HCT116 (cell line): ENCODE measurements around the gene EZH2. TPM values are rescaled to one million over a fixed set of nuclear protein-coding genes. Genes with fewer than 3 reads are reported as not detected.

Source experiments
- ATAC-seq: fragments of 200-7000 bp; cut with Tn5 transposase; 2 replicates; pipeline ENCODE4 v1.9.1; 2020; ENCODE audit warnings: mild to moderate bottlenecking, moderate library complexity
- BruUV-seq: library from RNA; stranded (reverse); fragments of 400-500 nt; replicated peaks from 2 replicates; lab custom pipeline; 2021; lab: Mats Ljungman, UMichigan
- CTCF ChIA-PET: fragments of 300-600 bp; sonication (Branson Sonifier 250); formaldehyde crosslinking; loops from one replicate; lab custom pipeline; 2021; ENCODE audit warnings: antibody characterized with exemption; lab: Charles Lee
- POLR2A ChIA-PET: fragments of 300-600, 350-600 bp; sonication (Branson Sonifier 250); formaldehyde crosslinking; loops from one replicate; lab custom pipeline; 2021; ENCODE audit warnings: antibody characterized with exemption; lab: Charles Lee
- RAD21 ChIA-PET, 2 experiments: fragments of 300-600 bp; sonication (Branson Sonifier 250); formaldehyde crosslinking; loops; one replicate each; lab custom pipeline; 2023; ENCODE audit warnings: low total read pairs in 2 of 2; ENCODE audit not compliant: uncharacterized antibody in 2 of 2, unreplicated experiment in 2 of 2, low non-redundant PET in 1 of 2; lab: Charles Lee
- DNase-seq: peaks from one replicate; pipeline ENCODE4 v3.0.0-alpha.2; 2010; ENCODE audit warnings: low read depth, low spot score
- H2AFZ ChIP-seq: fragments of 200-600 bp; shearing (Covaris generic), sonication (generic); 2 replicates; pipeline ENCODE4 v1.6.1; 2017; ENCODE audit warnings: low read depth, mixed run types, mixed read lengths, antibody characterized with exemption, low read length; ENCODE audit not compliant: poor library complexity, severe bottlenecking
- H3K27ac ChIP-seq: 2 replicates; pipeline ENCODE4 v1.5.1; 2012; ENCODE audit warnings: low read depth, low read length
- H3K27me3 ChIP-seq: fragments of 200-600 bp; sonication (generic); 2 replicates; pipeline ENCODE4 v1.6.1; 2016; ENCODE audit warnings: mixed run types, low read length, mixed read lengths; ENCODE audit not compliant: insufficient read depth
- H3K36me3 ChIP-seq, 2 experiments: fragments of 200-500 bp in 1 of 2; fragments of 200-600 bp in 1 of 2; sonication (Bioruptor generic) in 1 of 2; sonication (generic) in 1 of 2; 2 replicates each; pipeline versions ENCODE4 v1.5.1 to v1.6.1; 2014 to 2016; ENCODE audit warnings: low read length in 2 of 2, inconsistent platforms in 1 of 2, mixed read lengths in 1 of 2, mixed run types in 1 of 2; ENCODE audit not compliant: insufficient read depth in 2 of 2, control insufficient read depth in 1 of 2
- H3K4me1 ChIP-seq, 2 experiments: fragments of 200-600 bp in 1 of 2; sonication (generic) in 1 of 2; 2 replicates each; pipeline versions ENCODE4 v1.5.1 to v1.6.1; 2012 to 2017; ENCODE audit warnings: low read length in 2 of 2, inconsistent platforms in 1 of 2, mild to moderate bottlenecking in 1 of 2, mixed read lengths in 1 of 2, mixed run types in 1 of 2, moderate library complexity in 1 of 2; ENCODE audit not compliant: insufficient read depth in 2 of 2, control insufficient read depth in 1 of 2
- H3K4me2 ChIP-seq: fragments of 200-600 bp; sonication (generic); 2 replicates; pipeline ENCODE4 v1.6.1; 2017; ENCODE audit warnings: mixed run types, low read length, mixed read lengths
- H3K4me3 ChIP-seq, 2 experiments: fragments of 200-600 bp in 1 of 2; sonication (generic) in 1 of 2; replicated peaks in 1 of 2; 2 replicates each; pipeline ENCODE4 v1.5.1; 2011 to 2016; ENCODE audit warnings: low read length in 2 of 2, control low read depth in 1 of 2, low read depth in 1 of 2, mild to moderate bottlenecking in 1 of 2, mixed read lengths in 1 of 2, mixed run types in 1 of 2
- H3K79me2 ChIP-seq: fragments of 200-600 bp; sonication (generic); 2 replicates; pipeline ENCODE4 v1.6.1; 2017; ENCODE audit warnings: mild to moderate bottlenecking, mixed run types, low read length, moderate library complexity, mixed read lengths; ENCODE audit not compliant: insufficient read depth
- H3K9ac ChIP-seq: fragments of 200-600 bp; sonication (generic); 2 replicates; pipeline ENCODE4 v1.6.1; 2016; ENCODE audit warnings: low read length, mixed read lengths
- H3K9me2 ChIP-seq: fragments of 200-600 bp; sonication (generic), shearing (Covaris generic); 2 replicates; pipeline ENCODE4 v1.6.1; 2017; ENCODE audit warnings: mixed run types, mild to moderate bottlenecking, moderate library complexity; ENCODE audit not compliant: insufficient read depth
- H3K9me3 ChIP-seq, 2 experiments: fragments of 200-500 bp in 1 of 2; fragments of 200-600 bp in 1 of 2; sonication (Bioruptor generic) in 1 of 2; sonication (generic) in 1 of 2; 2 replicates each; pipeline ENCODE4 v1.6.1; 2014 to 2017; ENCODE audit warnings: low read length in 2 of 2, mixed read lengths in 2 of 2, inconsistent platforms in 1 of 2, low read depth in 1 of 2, mild to moderate bottlenecking in 1 of 2, mixed run types in 1 of 2, moderate library complexity in 1 of 2; ENCODE audit not compliant: control insufficient read depth in 1 of 2, insufficient read depth in 1 of 2
- H4K20me1 ChIP-seq: fragments of 200-600 bp; sonication (generic), shearing (Covaris generic); 2 replicates; pipeline ENCODE4 v1.6.1; 2017; ENCODE audit warnings: mixed run types, mild to moderate bottlenecking, moderate library complexity; ENCODE audit not compliant: insufficient read depth
- CEBPB ChIP-seq: IDR thresholded peaks from 2 replicates; pipeline ENCODE4 v1.6.1; 2012; ENCODE audit warnings: low read depth
- ELF1 ChIP-seq: IDR thresholded peaks from 2 replicates; pipeline ENCODE4 v1.6.1; 2012; ENCODE audit warnings: low read depth, borderline replicate concordance
- EZH2 ChIP-seq: fragments of 200-600 bp; sonication (generic); IDR thresholded peaks from 2 replicates; pipeline ENCODE4 v1.6.1; 2017; ENCODE audit warnings: antibody characterized with exemption, mixed run types
- FOSL1 ChIP-seq: IDR thresholded peaks from 2 replicates; pipeline ENCODE4 v1.6.1; 2012; ENCODE audit warnings: low read depth
- POLR2AphosphoS5 ChIP-seq: IDR thresholded peaks from 2 replicates; pipeline ENCODE4 v1.6.1; 2011; ENCODE audit warnings: mild to moderate bottlenecking, low read depth, low read length, moderate library complexity
- RAD21 ChIP-seq: IDR thresholded peaks from 2 replicates; pipeline ENCODE4 v1.6.1; 2012; ENCODE audit warnings: low read depth, mild to moderate bottlenecking
- TCF7L2 ChIP-seq: IDR thresholded peaks from 2 replicates; pipeline ENCODE4 v1.7.0; 2011; ENCODE audit warnings: borderline replicate concordance, inconsistent platforms; ENCODE audit not compliant: insufficient read depth, insufficient read length; ENCODE audit errors: extremely low read depth
- YY1 ChIP-seq: IDR thresholded peaks from 2 replicates; pipeline ENCODE4 v1.6.1; 2011; ENCODE audit warnings: low read length, low read depth, moderate library complexity, mild to moderate bottlenecking; ENCODE audit not compliant: insufficient replicate concordance; ENCODE audit errors: extremely low read depth
- ZFX ChIP-seq: fragments of 450-650 bp; IDR thresholded peaks from 2 replicates; pipeline ENCODE4 v1.6.1; 2017
- ZNF274 ChIP-seq: fragments of 200-500 bp; sonication (Bioruptor generic); IDR thresholded peaks from 2 replicates; pipeline ENCODE4 v1.6.1; 2014; ENCODE audit warnings: mild to moderate bottlenecking, low read depth, low read length, inconsistent platforms
- intact Hi-C: fragments of 100-400 bp; cut with micrococcal nuclease; formaldehyde crosslinking; loops from 2 replicates; pipeline ENCODE4 v1.10.0; 2022
- total RNA-seq: library from RNA; stranded (reverse); gene quantifications from one replicate; pipeline ENCODE4 v1.2.1, GENCODE V29; 2021; ENCODE audit not compliant: unreplicated experiment
- TF ChIP-seq, protein P1 (sequence below): IDR thresholded peaks from 2 replicates; pipeline ENCODE4 v1.6.1; 2012; ENCODE audit warnings: low read depth
- TF ChIP-seq, protein P2 (sequence below): IDR thresholded peaks from 2 replicates; pipeline ENCODE4 v1.6.1; 2012
- TF ChIP-seq, protein P3 (sequence below): IDR thresholded peaks from 2 replicates; pipeline ENCODE4 v1.6.1; 2011; ENCODE audit warnings: mild to moderate bottlenecking, low read length, moderate library complexity; ENCODE audit not compliant: insufficient replicate concordance; ENCODE audit errors: extremely low read depth

Gene EZH2
- total RNA-seq, 1 experiment from 2014 or later: 55.2 TPM

DNA sequence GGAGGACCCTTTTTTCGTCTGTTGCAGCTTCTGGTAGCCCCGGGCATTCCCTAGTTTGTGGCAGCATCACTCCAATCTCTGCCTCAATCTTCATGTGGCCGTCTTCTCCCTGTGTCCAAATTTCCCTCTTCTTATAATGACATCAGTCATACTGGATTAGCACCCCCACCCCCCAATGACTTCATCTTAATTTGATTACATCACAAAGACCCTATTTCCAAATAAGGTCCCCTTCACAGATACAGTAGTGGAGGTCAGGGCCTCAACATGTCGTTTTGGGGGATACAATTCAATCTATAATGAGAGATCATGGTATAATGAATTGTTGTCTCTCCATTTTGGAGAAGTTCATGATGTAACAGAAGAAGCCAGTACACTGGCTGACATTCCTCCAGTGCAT is 28.1 kb upstream of the EZH2 start:
- no peak for DNase-seq
- TF ChIP-seq ZNF274 (no peak), RAD21 (no peak), CEBPB (no peak), YY1 (no peak), ZFX (no peak), ELF1 (no peak), EZH2 (no peak), TCF7L2 (no peak), FOSL1 (no peak), POLR2AphosphoS5 (no peak)
- TF ChIP-seq, protein P1, sequence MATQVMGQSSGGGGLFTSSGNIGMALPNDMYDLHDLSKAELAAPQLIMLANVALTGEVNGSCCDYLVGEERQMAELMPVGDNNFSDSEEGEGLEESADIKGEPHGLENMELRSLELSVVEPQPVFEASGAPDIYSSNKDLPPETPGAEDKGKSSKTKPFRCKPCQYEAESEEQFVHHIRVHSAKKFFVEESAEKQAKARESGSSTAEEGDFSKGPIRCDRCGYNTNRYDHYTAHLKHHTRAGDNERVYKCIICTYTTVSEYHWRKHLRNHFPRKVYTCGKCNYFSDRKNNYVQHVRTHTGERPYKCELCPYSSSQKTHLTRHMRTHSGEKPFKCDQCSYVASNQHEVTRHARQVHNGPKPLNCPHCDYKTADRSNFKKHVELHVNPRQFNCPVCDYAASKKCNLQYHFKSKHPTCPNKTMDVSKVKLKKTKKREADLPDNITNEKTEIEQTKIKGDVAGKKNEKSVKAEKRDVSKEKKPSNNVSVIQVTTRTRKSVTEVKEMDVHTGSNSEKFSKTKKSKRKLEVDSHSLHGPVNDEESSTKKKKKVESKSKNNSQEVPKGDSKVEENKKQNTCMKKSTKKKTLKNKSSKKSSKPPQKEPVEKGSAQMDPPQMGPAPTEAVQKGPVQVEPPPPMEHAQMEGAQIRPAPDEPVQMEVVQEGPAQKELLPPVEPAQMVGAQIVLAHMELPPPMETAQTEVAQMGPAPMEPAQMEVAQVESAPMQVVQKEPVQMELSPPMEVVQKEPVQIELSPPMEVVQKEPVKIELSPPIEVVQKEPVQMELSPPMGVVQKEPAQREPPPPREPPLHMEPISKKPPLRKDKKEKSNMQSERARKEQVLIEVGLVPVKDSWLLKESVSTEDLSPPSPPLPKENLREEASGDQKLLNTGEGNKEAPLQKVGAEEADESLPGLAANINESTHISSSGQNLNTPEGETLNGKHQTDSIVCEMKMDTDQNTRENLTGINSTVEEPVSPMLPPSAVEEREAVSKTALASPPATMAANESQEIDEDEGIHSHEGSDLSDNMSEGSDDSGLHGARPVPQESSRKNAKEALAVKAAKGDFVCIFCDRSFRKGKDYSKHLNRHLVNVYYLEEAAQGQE: no peak
- TF ChIP-seq, protein P2, sequence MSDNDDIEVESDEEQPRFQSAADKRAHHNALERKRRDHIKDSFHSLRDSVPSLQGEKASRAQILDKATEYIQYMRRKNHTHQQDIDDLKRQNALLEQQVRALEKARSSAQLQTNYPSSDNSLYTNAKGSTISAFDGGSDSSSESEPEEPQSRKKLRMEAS: no peak
- TF ChIP-seq, protein P3, sequence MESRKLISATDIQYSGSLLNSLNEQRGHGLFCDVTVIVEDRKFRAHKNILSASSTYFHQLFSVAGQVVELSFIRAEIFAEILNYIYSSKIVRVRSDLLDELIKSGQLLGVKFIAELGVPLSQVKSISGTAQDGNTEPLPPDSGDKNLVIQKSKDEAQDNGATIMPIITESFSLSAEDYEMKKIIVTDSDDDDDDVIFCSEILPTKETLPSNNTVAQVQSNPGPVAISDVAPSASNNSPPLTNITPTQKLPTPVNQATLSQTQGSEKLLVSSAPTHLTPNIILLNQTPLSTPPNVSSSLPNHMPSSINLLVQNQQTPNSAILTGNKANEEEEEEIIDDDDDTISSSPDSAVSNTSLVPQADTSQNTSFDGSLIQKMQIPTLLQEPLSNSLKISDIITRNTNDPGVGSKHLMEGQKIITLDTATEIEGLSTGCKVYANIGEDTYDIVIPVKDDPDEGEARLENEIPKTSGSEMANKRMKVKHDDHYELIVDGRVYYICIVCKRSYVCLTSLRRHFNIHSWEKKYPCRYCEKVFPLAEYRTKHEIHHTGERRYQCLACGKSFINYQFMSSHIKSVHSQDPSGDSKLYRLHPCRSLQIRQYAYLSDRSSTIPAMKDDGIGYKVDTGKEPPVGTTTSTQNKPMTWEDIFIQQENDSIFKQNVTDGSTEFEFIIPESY: no peak
- Histone ChIP-seq H3K4me3 (no peak overlapping the region), H3K27ac (no peak overlapping the region), H3K79me2 (no peaks in the 10 kb centered on the region), H4K20me1 (no peaks in the 10 kb centered on the region), H3K9me2 (no peaks in the 10 kb centered on the region), H3K9me3 (no peaks in the 10 kb centered on the region), H2AFZ (no peak overlapping the region), H3K27me3 (peaks cover 3% of the 10 kb centered on the region; the same call in 1 of the 2 replicates), H3K4me1 (peaks cover 22 to 49% of the 10 kb centered on the region in 2 experiments), H3K9ac (no peak overlapping the region), H3K36me3 (no peaks in the 10 kb centered on the region), H3K4me2 (no peak overlapping the region)
- intact Hi-C loops: no loop called here
- ChIA-PET POLR2A (interaction anchor here (1.4 kb wide), 1 partner anchor 29 kb away, joined by 3 read pairs; no protein-coding TSS in a partner anchor), CTCF (no interaction called here), RAD21 (no interaction called here)
- no TSS peak for BruUV-seq
- ATAC-seq: no peak
